ENCODE results near the gene GLTP.

Gene GLTP

DNA sequence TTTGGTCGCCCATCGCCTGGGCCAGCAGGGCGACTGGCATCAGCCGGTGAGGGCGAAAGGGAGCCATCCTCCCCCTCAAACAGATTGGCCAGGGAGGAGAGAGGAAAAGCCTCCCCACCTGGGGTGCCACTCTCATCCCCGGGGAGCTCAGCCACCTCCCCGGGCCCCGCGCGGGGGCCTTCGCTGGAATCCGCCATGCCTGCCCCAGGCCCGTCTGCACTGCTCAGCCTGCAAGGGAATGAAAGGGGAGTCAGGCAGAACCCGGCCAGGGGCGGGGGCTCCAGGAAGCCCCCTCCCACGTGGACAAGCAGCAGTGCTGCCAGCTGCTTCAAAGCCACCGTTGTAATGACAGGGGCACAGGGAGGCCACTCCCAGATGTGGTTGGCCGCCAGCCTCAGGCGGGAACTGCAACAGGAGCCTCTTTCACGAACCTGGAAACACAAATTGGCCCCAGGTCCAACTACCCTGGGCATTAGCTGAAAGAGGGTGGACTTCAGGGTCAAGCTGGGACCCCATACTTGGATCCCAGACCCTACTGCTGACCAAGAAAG lies 65.7 kb downstream of the GLTP start:
- H3K4me3 ChIP-seq (replicated peaks; ENCODE audit: low read depth, low read length), result no peak overlapping the region
- TF ChIP-seq, protein P1, sequence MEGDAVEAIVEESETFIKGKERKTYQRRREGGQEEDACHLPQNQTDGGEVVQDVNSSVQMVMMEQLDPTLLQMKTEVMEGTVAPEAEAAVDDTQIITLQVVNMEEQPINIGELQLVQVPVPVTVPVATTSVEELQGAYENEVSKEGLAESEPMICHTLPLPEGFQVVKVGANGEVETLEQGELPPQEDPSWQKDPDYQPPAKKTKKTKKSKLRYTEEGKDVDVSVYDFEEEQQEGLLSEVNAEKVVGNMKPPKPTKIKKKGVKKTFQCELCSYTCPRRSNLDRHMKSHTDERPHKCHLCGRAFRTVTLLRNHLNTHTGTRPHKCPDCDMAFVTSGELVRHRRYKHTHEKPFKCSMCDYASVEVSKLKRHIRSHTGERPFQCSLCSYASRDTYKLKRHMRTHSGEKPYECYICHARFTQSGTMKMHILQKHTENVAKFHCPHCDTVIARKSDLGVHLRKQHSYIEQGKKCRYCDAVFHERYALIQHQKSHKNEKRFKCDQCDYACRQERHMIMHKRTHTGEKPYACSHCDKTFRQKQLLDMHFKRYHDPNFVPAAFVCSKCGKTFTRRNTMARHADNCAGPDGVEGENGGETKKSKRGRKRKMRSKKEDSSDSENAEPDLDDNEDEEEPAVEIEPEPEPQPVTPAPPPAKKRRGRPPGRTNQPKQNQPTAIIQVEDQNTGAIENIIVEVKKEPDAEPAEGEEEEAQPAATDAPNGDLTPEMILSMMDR (IDR thresholded peaks at IDR 0.05; ENCODE audit: low read depth, low read length, missing control alignments), result no peak
- no peak for DNase-seq (ENCODE audit: extremely low read depth, low read depth)

- H3K4me3 ChIP-seq (replicated peaks; ENCODE audit: low read depth, low read length), result no peak overlapping the region
- TF ChIP-seq, protein P1 (IDR thresholded peaks at IDR 0.05; ENCODE audit: low read depth, low read length, missing control alignments), result no peak
- DNase-seq (ENCODE audit: extremely low read depth, low read depth), result no peak
These were observed 66.4 kb downstream of the GLTP start for GRCh38 chr12:109813810-109814416.

GRCh38 chr12:109811624-109811995 lies 68.7 kb downstream of the GLTP start:
- TF ChIP-seq, protein P1 (IDR thresholded peaks at IDR 0.05; ENCODE audit: low read depth, low read length, missing control alignments), result no peak
- no peak for DNase-seq (ENCODE audit: extremely low read depth, low read depth)
- no peak overlapping the region for H3K4me3 ChIP-seq (replicated peaks; ENCODE audit: low read depth, low read length)

- no peak overlapping the region for H3K4me3 ChIP-seq (replicated peaks; ENCODE audit: low read depth, low read length)
- TF ChIP-seq, protein P1 (IDR thresholded peaks at IDR 0.05; ENCODE audit: low read depth, low read length, missing control alignments), result no peak
- no peak for DNase-seq (ENCODE audit: extremely low read depth, low read depth)
These were observed 69.3 kb downstream of the GLTP start for GRCh38 chr12:109810954-109811623.

DNA sequence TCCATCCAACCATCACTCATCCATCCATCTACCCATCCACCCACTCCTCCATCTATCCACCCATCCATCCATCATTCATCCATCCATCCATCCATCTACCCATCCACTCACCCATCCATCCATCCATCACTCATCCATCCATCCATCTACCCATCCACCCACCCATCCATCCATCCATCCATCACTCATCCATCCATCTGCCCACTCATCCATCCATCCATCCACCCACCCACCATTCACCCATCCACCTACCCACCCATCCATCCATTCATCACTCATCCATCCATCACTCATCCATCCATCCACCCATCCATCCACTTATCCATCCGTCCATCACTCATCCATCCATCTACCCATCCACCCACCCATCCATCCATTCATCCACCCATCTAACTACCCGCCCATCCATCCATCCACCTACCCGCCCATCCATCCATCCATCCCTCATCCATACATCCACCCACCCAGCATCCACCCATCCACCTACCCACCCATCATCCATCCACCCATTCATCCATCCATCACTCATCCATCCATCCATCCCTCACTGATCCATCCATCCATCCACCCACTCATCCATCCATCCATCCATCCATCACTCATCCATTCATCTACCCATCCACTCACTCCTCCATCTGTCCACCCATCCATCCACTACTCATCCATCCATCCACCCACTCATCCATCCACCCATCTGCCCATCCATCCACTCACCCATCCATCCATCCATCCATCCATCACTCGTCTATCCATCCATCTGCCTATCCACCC lies 71.3 kb downstream of the GLTP start:
- TF ChIP-seq, protein P1 (IDR thresholded peaks at IDR 0.05; ENCODE audit: low read depth, low read length, missing control alignments), result no peak
- H3K4me3 ChIP-seq (replicated peaks; ENCODE audit: low read depth, low read length), result no peak overlapping the region
- no peak for DNase-seq (ENCODE audit: extremely low read depth, low read depth)

- TF ChIP-seq, protein P1 (IDR thresholded peaks at IDR 0.05; ENCODE audit: low read depth, low read length, missing control alignments), result no peak
- H3K4me3 ChIP-seq (replicated peaks; ENCODE audit: low read depth, low read length), result no peak overlapping the region
- DNase-seq (ENCODE audit: extremely low read depth, low read depth), result no peak
These were observed 72.2 kb downstream of the GLTP start for GRCh38 chr12:109807954-109808643.
